Stimulated activated CD8-positive, alpha-beta memory T cell treated with anti-CD3 and anti-CD28 coated beads, Interleukin-7, amount 100 ng/mL, for 4 hours (primary cell): ENCODE results near the gene AP2M1.

ENCODE experiments used
- DNase-seq, 2 donors: peaks; one replicate each; pipeline ENCODE4 v3.0.0-alpha.2; 2020; ENCODE audit warnings: low read depth in 2 of 2

Gene AP2M1

GRCh38 chr3:184180165-184180564 lies 5.5 kb downstream of the AP2M1 start:
- DNase-seq, result no peak

GRCh38 chr3:184181596-184181995 lies 6.9 kb downstream of the AP2M1 start:
- no peak for DNase-seq

- DNase-seq, result no peak
These were observed 9.0 kb downstream of the AP2M1 start for GRCh38 chr3:184183679-184184078.

GRCh38 chr3:184184546-184185230 lies 10.0 kb downstream of the AP2M1 start:
- DNase-seq, result no peak

- DNase-seq, result peak; percentile 98 to 100
These were observed 11.0 kb downstream of the AP2M1 start for GRCh38 chr3:184185461-184186183.

GRCh38 chr3:184186184-184186901 lies 11.7 kb downstream of the AP2M1 start, which contains the start of gene ABCF3:
TSS of gene ABCF3 (plus strand) at chr3:184186199. CDS start at chr3:184186208, 9 bp downstream.
- peak in 1 of 2 donors; percentile 5 for DNase-seq

- no peak for DNase-seq
These were observed 12.2 kb downstream of the AP2M1 start for GRCh38 chr3:184186902-184187207.

GRCh38 chr3:184188080-184188479 lies 13.4 kb downstream of the AP2M1 start:
- DNase-seq, result no peak

GRCh38 chr3:184189421-184189820 lies 14.8 kb downstream of the AP2M1 start:
- DNase-seq, result no peak

GRCh38 chr3:184192889-184193288 lies 18.2 kb downstream of the AP2M1 start:
- no peak for DNase-seq

- DNase-seq, result no peak
These were observed 19.4 kb downstream of the AP2M1 start for GRCh38 chr3:184193991-184194539.

GRCh38 chr3:184196536-184196935 lies 21.9 kb downstream of the AP2M1 start:
- DNase-seq, result no peak

- no peak for DNase-seq
These were observed 23.9 kb downstream of the AP2M1 start for GRCh38 chr3:184198509-184198908.

GRCh38 chr3:184200825-184201224 lies 26.2 kb downstream of the AP2M1 start:
- DNase-seq, result no peak

- no peak for DNase-seq
These were observed 28.9 kb downstream of the AP2M1 start for GRCh38 chr3:184203526-184203925.

GRCh38 chr3:184209146-184209923 lies 34.7 kb downstream of the AP2M1 start:
- DNase-seq, result no peak

GRCh38 chr3:184211297-184211696 lies 36.6 kb downstream of the AP2M1 start:
- DNase-seq, result no peak

GRCh38 chr3:184211718-184212117 lies 37.1 kb downstream of the AP2M1 start:
- DNase-seq, result no peak

- no peak for DNase-seq
These were observed 44.2 kb downstream of the AP2M1 start for GRCh38 chr3:184218814-184219213.

- no peak for DNase-seq
These were observed 47.9 kb downstream of the AP2M1 start for GRCh38 chr3:184222521-184222920.

GRCh38 chr3:184223946-184224345 lies 49.3 kb downstream of the AP2M1 start:
- no peak for DNase-seq

- DNase-seq, result peak in 1 of 2 donors; percentile 33
These were observed 52.9 kb downstream of the AP2M1 start for GRCh38 chr3:184227481-184227935.
